Measurements from ENCODE around the gene SYPL1. TPM values are rescaled to one million over a fixed set of nuclear protein-coding genes. Genes with fewer than 3 reads are reported as not detected.

The SYPL1 gene
- total RNA-seq, 3 donors from 2014 or later, result 96.2 to 116 (median 98.3) TPM

DNA sequence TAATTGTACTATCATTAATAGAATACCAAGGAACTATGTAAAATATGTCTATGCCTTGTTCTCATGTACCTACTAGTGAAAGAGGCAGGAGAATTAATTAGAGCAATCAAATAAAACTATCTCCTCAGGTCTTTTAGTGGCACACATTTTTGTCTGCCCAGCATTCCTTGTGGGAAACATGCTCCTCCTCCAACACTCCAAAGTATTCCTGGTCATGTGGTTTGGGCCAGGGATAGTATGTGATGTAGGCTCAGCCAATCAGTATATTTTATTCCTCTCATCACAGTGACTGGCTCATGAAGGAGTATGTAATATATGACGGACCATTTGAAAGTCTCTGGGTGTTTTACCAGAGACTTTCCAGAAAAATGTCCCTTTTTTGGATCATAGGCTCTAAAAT lies 16.7 kb upstream of the SYPL1 start:
- Histone ChIP-seq H3K9me3 (no peaks in the 10 kb centered on the region), H3K36me3 (no peaks in the 10 kb centered on the region), H3K4me3 (no peak overlapping the region), H3K4me1 (no peaks in the 10 kb centered on the region), H3K27me3 (no peaks in the 10 kb centered on the region), H3K27ac (no peak overlapping the region)
- TF ChIP-seq, protein P1, sequence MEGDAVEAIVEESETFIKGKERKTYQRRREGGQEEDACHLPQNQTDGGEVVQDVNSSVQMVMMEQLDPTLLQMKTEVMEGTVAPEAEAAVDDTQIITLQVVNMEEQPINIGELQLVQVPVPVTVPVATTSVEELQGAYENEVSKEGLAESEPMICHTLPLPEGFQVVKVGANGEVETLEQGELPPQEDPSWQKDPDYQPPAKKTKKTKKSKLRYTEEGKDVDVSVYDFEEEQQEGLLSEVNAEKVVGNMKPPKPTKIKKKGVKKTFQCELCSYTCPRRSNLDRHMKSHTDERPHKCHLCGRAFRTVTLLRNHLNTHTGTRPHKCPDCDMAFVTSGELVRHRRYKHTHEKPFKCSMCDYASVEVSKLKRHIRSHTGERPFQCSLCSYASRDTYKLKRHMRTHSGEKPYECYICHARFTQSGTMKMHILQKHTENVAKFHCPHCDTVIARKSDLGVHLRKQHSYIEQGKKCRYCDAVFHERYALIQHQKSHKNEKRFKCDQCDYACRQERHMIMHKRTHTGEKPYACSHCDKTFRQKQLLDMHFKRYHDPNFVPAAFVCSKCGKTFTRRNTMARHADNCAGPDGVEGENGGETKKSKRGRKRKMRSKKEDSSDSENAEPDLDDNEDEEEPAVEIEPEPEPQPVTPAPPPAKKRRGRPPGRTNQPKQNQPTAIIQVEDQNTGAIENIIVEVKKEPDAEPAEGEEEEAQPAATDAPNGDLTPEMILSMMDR (IDR thresholded peaks at IDR 0.05), result no peak
- no peak for TF ChIP-seq POLR2AphosphoS5 (IDR thresholded peaks at IDR 0.05)
- no peak for TF ChIP-seq POLR2A (IDR thresholded peaks at IDR 0.05)
- no peak for DNase-seq (ENCODE audit: low spot score in 2 of 2)
- intact Hi-C loops (cut with DNase I; ENCODE audit: low total_unique reads), result no loop called here

GRCh38 chr7:106127984-106128780 lies 16.1 kb upstream of the SYPL1 start:
- Histone ChIP-seq H3K9me3 (no peaks in the 10 kb centered on the region), H3K27me3 (no peaks in the 10 kb centered on the region), H3K27ac (no peak overlapping the region), H3K4me3 (no peak overlapping the region), H3K4me1 (no peaks in the 10 kb centered on the region), H3K36me3 (no peaks in the 10 kb centered on the region)
- DNase-seq (ENCODE audit: low spot score in 2 of 2), result no peak
- intact Hi-C loops (cut with DNase I; ENCODE audit: low total_unique reads), result no loop called here
- TF ChIP-seq POLR2A (IDR thresholded peaks at IDR 0.05), result no peak
- no peak for TF ChIP-seq POLR2AphosphoS5 (IDR thresholded peaks at IDR 0.05)
- TF ChIP-seq, protein P1 (IDR thresholded peaks at IDR 0.05), result no peak

DNA sequence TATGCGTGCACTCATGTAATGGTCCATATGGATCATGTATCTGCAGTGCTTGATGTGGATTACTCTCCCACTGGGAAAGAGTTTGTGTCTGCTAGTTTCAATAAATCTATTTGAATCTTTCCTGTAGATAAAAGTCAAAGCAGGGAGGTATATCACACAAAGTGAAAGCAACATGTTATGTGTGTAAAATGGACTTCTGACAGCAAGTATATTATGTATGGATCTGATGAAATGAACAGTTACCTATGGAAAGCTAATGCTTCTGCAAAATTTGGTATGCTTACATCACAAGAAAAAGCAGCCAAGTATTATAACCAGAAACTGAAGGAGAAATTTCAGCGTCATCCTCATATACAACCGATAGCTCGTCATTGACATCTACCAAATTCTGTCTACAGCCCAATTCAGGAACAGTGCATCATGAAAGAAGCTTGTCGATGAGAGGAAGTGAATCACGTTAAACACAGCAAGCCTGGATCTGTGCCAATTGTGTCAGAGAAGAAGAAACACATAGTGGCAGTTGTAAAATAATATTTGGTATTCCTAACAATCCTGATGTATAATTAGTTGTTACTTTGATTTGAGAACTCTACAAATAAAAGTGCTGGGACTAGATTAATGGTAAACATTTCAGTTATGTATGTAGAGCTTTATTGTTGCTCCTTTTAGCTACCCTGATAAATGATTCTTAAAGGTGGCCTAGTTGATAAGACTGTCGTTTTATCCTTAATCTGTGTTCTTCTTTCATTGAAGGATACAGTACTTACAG lies 14.2 kb upstream of the SYPL1 start:
- intact Hi-C loops (cut with DNase I; ENCODE audit: low total_unique reads), result no loop called here
- H3K4me3 ChIP-seq, result no peak overlapping the region
- no peaks in the 10 kb centered on the region for H3K27me3 ChIP-seq
- H3K4me1 ChIP-seq, result no peaks in the 10 kb centered on the region
- TF ChIP-seq POLR2AphosphoS5 (IDR thresholded peaks at IDR 0.05) (no peak), POLR2A (IDR thresholded peaks at IDR 0.05) (no peak)
- TF ChIP-seq, protein P1 (IDR thresholded peaks at IDR 0.05), result no peak
- H3K36me3 ChIP-seq, result no peaks in the 10 kb centered on the region
- no peak overlapping the region for H3K27ac ChIP-seq
- no peak for DNase-seq (ENCODE audit: low spot score in 2 of 2)
- H3K9me3 ChIP-seq, result no peaks in the 10 kb centered on the region

DNA sequence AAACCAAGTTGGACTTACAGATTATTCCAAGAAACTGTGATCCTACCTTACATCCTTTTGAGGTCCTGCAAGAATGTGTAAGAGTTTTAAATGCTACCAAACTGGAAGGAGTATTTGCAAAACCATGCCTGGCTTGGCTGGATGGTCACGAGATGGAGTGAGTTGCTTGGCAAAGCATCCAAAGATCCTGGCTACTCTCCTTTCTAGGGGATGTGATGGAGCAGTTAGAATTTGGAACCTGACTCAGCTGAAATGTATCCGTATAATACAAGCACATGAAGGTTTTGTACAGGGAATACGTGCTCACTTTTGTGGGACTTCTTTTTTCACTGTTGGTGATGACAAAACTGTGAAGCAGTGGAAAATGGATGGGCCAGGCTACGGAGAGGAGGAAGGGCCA lies 13.3 kb upstream of the SYPL1 start:
- H3K27ac ChIP-seq, result no peak overlapping the region
- intact Hi-C loops (cut with DNase I; ENCODE audit: low total_unique reads), result no loop called here
- DNase-seq (ENCODE audit: low spot score in 2 of 2), result no peak
- TF ChIP-seq, protein P1 (IDR thresholded peaks at IDR 0.05), result no peak
- no peak for TF ChIP-seq POLR2AphosphoS5 (IDR thresholded peaks at IDR 0.05)
- no peak for TF ChIP-seq POLR2A (IDR thresholded peaks at IDR 0.05)
- H3K4me1 ChIP-seq, result no peaks in the 10 kb centered on the region
- H3K36me3 ChIP-seq, result no peaks in the 10 kb centered on the region
- no peaks in the 10 kb centered on the region for H3K27me3 ChIP-seq
- no peaks in the 10 kb centered on the region for H3K9me3 ChIP-seq
- H3K4me3 ChIP-seq, result no peak overlapping the region

DNA sequence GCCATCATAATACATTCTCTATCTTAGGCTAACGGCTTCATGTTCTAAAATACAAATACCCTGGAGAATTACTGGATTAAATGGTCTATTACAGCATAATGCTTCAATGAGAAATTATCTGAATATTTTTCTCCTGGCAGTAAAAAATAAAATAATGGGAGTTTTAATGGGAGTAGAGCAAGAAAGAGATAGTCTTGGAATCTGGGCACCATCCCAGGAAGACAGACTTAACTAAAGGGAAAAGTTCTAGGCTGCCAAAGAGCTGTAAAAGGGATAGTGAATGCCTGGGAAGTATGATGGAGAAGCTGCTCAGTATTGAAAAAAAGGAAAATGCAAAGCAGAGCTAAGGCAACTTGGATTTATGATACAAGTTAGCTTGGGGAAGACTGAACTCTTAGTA lies 12.1 kb upstream of the SYPL1 start:
- TF ChIP-seq POLR2AphosphoS5 (IDR thresholded peaks at IDR 0.05), result no peak
- TF ChIP-seq, protein P1 (IDR thresholded peaks at IDR 0.05), result no peak
- intact Hi-C loops (cut with DNase I; ENCODE audit: low total_unique reads), result no loop called here

More for the DNA sequence above, 12.1 kb upstream of the SYPL1 start:
- DNase-seq (ENCODE audit: low spot score in 2 of 2), result no peak
- no peak overlapping the region for H3K27ac ChIP-seq
- no peaks in the 10 kb centered on the region for H3K27me3 ChIP-seq
- no peaks in the 10 kb centered on the region for H3K4me1 ChIP-seq
- no peaks in the 10 kb centered on the region for H3K36me3 ChIP-seq
- H3K4me3 ChIP-seq, result no peak overlapping the region
- H3K9me3 ChIP-seq, result no peaks in the 10 kb centered on the region
